Stomach (tissue), 9 donors: ENCODE measurements around the gene C10orf90. TPM values are rescaled to one million over a fixed set of nuclear protein-coding genes. Genes with fewer than 3 reads are reported as not detected.

Source experiments
- DNase-seq, 2 donors: peaks; one replicate each; pipeline versions ENCODE4 v3.0.0 to v3.0.0-alpha.2; 2013 to 2019
- H3K27ac ChIP-seq, 5 donors: fragments of 200-600 bp in 4 of 5; sonication (generic) in 4 of 5; one replicate each; pipeline ENCODE4 v1.5.1; 2013 to 2019; ENCODE audit warnings: mild to moderate bottlenecking in 1 of 5, moderate library complexity in 1 of 5
- H3K27me3 ChIP-seq, 3 donors: fragments of 200-600 bp; sonication (generic); one replicate each; pipeline ENCODE4 v1.5.1; 2017 to 2019; ENCODE audit warnings: mixed run types in 1 of 3
- H3K36me3 ChIP-seq, 4 donors: fragments of 200-600 bp; sonication (generic); 1 replicate in 3 of 4; 2 replicates in 1 of 4; pipeline ENCODE4 v1.5.1; 2016 to 2019
- H3K4me1 ChIP-seq, 4 donors: fragments of 200-600 bp; sonication (generic); one replicate each; pipeline ENCODE4 v1.5.1; 2016 to 2019
- H3K4me3 ChIP-seq, 4 donors: fragments of 200-600 bp; sonication (generic) in 3 of 4; one replicate each; pipeline ENCODE4 v1.5.1; 2016 to 2019; ENCODE audit warnings: mild to moderate bottlenecking in 1 of 4
- H3K9me3 ChIP-seq, 4 donors: fragments of 200-600 bp; sonication (generic); one replicate each; pipeline ENCODE4 v1.5.1; 2016 to 2019
- EP300 ChIP-seq: sonication (generic); formaldehyde crosslinking; IDR thresholded peaks from one replicate; pipeline ENCODE4 v1.6.1; 2017; ENCODE audit warnings: antibody characterized with exemption
- POLR2A ChIP-seq, 4 donors: fragments of 450-650 bp; IDR thresholded peaks; one replicate each; pipeline ENCODE4 v1.6.1; 2016; ENCODE audit warnings: antibody characterized with exemption in 4 of 4, control low read depth in 2 of 4, mild to moderate bottlenecking in 1 of 4, moderate library complexity in 1 of 4
- POLR2AphosphoS5 ChIP-seq, 3 donors: sonication (generic); formaldehyde crosslinking; IDR thresholded peaks; one replicate each; pipeline ENCODE4 v1.6.1; 2016; ENCODE audit warnings: antibody characterized with exemption in 3 of 3
- WGBS, 5 donors: extraction: QIAGEN DNeasy Blood & Tissue Kit in 3 of 5; methylation state at CpG; one replicate each; pipeline versions ENCODE4 v1.1.5 to v1.1.7; 2013 to 2018; 5-methylcytosine and 5-hydroxymethylcytosine counted together
- intact Hi-C: fragments of 100-400 bp; cut with DNase I; formaldehyde crosslinking; loops from one replicate; pipeline ENCODE4 v1.15.1; 2023; ENCODE audit warnings: low total_unique reads
- polyA plus RNA-seq, 3 donors: library from polyadenylated mRNA; stranded (reverse); fragments of 200-250 nt; gene quantifications; one replicate each; pipeline ENCODE4 v1.2.3, GENCODE V29; 2013
- total RNA-seq, 5 donors: library from RNA; depleted of rRNA; stranded (reverse); fragments of >200 nt; gene quantifications; one replicate each; pipeline versions ENCODE4 v1.1.0 to v1.2.3, GENCODE V29; 2014 to 2016
- TF ChIP-seq, protein P1 (sequence below), 7 experiments: fragments of 450-650 bp in 4 of 7; fragments of 200-600 bp in 3 of 7; sonication (generic) in 3 of 7; IDR thresholded peaks; one replicate each; pipeline ENCODE4 v1.5.1; 2016 to 2019; ENCODE audit warnings: antibody characterized with exemption in 7 of 7, control low read depth in 2 of 7, mild to moderate bottlenecking in 1 of 7
- donor health status: healthy with polysubstance abuse.
- donor health status: Bipolar disorder and iron deficiency.
- donor health status: healthy.

C10orf90 gene
- total and polyA plus RNA-seq, 8 donors = not detected

DNA sequence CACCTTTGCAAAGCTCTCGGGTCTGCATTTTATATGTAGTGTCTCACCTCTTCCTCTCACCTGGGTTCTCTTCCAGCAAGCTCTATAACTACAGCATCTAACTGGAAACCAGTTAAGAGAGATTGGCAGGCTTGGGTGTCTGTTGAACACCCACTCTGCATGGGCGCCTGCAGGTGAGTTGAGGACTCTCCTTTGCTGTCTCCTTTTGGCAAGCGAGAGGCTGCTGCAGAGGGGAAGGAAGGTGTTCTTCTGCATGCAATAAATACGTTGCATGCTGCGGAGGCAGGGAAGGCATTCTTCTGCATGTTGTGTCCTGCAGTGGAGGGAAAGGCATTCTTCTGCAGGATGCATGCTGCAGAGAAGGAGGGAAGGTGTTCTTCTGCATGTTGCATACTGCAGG, 200.8 kb downstream of the C10orf90 start:
- intact Hi-C loops = no loop called here
- Histone ChIP-seq H3K9me3 (no peaks in the 10 kb centered on the region), H3K4me3 (no peak overlapping the region), H3K27me3 (peaks cover 0 to 7% (median 0%) of the 10 kb centered on the region in 3 donors), H3K36me3 (no peaks in the 10 kb centered on the region), H3K27ac (no peak overlapping the region), H3K4me1 (no peaks in the 10 kb centered on the region)
- DNase-seq = no peak
- no peak for TF ChIP-seq POLR2AphosphoS5 (IDR thresholded peaks at IDR 0.05)
- TF ChIP-seq POLR2A (IDR thresholded peaks at IDR 0.05) = no peak
- TF ChIP-seq, protein P1, sequence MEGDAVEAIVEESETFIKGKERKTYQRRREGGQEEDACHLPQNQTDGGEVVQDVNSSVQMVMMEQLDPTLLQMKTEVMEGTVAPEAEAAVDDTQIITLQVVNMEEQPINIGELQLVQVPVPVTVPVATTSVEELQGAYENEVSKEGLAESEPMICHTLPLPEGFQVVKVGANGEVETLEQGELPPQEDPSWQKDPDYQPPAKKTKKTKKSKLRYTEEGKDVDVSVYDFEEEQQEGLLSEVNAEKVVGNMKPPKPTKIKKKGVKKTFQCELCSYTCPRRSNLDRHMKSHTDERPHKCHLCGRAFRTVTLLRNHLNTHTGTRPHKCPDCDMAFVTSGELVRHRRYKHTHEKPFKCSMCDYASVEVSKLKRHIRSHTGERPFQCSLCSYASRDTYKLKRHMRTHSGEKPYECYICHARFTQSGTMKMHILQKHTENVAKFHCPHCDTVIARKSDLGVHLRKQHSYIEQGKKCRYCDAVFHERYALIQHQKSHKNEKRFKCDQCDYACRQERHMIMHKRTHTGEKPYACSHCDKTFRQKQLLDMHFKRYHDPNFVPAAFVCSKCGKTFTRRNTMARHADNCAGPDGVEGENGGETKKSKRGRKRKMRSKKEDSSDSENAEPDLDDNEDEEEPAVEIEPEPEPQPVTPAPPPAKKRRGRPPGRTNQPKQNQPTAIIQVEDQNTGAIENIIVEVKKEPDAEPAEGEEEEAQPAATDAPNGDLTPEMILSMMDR (IDR thresholded peaks at IDR 0.05) = no peak
- no peak for TF ChIP-seq EP300
- WGBS, 5 donors = 81 to 87% (median 87%) methylated on average over 5 of the region's 5 CpGs

DNA sequence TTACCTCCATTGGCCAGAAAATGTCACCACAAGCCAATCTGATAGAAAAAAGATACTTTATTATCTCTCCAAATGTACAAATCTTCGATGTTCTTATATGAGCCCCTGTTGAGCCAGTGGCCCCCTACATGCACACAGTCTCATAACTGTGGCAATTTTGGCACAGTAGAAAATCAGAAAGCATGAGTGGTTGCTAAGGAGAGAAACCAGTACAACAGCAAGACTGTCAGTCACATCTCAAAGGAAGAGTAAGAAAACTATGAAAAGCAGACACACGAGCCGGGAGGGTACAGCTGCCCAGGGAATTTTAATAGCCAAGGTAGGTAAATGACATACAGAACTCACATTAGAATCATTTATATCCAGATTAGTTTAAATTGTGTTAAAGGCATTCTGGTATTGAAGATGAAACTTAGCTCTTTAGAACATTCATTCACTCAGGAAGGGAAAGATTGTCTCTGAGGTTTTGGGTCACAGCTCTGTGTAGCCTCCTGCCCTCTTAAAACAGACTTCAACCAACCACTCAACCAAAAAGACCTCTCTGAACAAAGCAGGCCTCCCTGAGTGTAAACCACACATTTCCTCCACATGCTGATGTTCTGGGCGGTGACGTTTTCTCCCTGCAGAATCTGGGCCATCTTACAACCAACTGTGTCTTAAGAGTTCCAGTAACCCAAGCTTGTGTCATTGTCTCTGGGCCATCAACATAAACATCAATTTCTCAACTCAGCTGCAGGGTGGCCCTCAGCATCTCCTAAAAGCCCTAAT, 201.4 kb downstream of the C10orf90 start:
- DNase-seq = peak in 1 of 2 donors; percentile 24
- H3K4me3 ChIP-seq = no peak overlapping the region
- WGBS, 5 donors = 71 to 79% (median 73%) methylated on average over 5 of the region's 5 CpGs
- H3K27me3 ChIP-seq = peaks cover 0 to 7% (median 0%) of the 10 kb centered on the region in 3 donors
- no peak for TF ChIP-seq EP300
- TF ChIP-seq, protein P1 (IDR thresholded peaks at IDR 0.05) = no peak
- no peak for TF ChIP-seq POLR2A (IDR thresholded peaks at IDR 0.05)
- TF ChIP-seq POLR2AphosphoS5 (IDR thresholded peaks at IDR 0.05) = no peak
- no peaks in the 10 kb centered on the region for H3K9me3 ChIP-seq
- H3K27ac ChIP-seq = no peak overlapping the region
- intact Hi-C loops = no loop called here
- no peaks in the 10 kb centered on the region for H3K36me3 ChIP-seq
- no peaks in the 10 kb centered on the region for H3K4me1 ChIP-seq

DNA sequence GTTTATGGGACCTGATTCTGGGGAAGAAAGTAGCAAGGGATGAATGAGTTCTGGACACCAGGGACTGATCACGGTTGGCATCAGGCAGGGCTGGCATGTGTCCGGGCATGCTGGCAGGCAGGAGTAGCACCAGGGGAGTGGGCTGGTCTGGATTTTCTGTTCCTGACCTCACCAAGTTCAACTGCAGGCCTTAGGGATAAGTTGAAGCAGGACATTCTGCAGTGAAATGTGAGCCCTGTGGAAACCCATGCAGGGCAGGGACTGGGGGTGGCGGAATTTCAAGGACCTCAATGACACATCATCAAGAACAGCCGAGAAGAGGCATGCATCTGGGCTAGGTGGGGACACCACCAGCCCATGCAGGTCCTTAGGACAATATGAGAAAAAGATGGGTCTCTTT, 202.0 kb downstream of the C10orf90 start:
- no peak for DNase-seq
- H3K9me3 ChIP-seq = no peaks in the 10 kb centered on the region
- H3K36me3 ChIP-seq = no peaks in the 10 kb centered on the region
- no peak for TF ChIP-seq EP300
- no peak for TF ChIP-seq POLR2AphosphoS5 (IDR thresholded peaks at IDR 0.05)
- TF ChIP-seq POLR2A (IDR thresholded peaks at IDR 0.05) = no peak
- TF ChIP-seq, protein P1 (IDR thresholded peaks at IDR 0.05) = no peak
- no peak overlapping the region for H3K27ac ChIP-seq
- intact Hi-C loops = no loop called here
- H3K4me1 ChIP-seq = no peaks in the 10 kb centered on the region
- peaks cover 0 to 7% (median 0%) of the 10 kb centered on the region in 3 donors for H3K27me3 ChIP-seq
- H3K4me3 ChIP-seq = no peak overlapping the region
- WGBS, 5 donors = 83 to 93% (median 88%) methylated on average over 4 of the region's 4 CpGs

DNA sequence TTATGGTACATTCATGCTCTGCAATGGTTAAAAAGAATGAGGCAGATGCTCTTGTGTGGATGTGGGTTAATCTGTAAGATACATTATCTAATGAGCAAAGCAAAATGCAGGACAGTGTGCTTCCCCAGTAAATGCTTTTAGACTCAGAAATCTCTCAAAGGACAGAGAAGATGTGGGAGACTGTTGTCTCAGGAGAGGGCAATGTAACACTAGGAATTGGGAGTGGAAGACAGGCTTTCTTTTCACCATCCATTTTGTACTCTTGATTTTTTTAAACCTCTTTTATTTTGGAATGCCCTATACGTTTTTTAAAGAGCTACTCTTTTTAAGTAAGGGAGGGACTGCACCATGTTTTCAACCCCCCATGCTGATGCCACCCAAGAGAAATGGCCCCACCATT, 204.7 kb downstream of the C10orf90 start:
- no peak for DNase-seq
- Histone ChIP-seq H3K9me3 (no peaks in the 10 kb centered on the region), H3K4me3 (no peak overlapping the region), H3K4me1 (no peaks in the 10 kb centered on the region), H3K27me3 (peaks cover 0 to 3% (median 0%) of the 10 kb centered on the region in 3 donors), H3K36me3 (no peaks in the 10 kb centered on the region), H3K27ac (no peak overlapping the region)
- intact Hi-C loops = no loop called here
- WGBS, 5 donors = 15 to 44% (median 25%) methylated on average over 1 of the region's 1 CpG
- no peak for TF ChIP-seq POLR2A (IDR thresholded peaks at IDR 0.05)
- no peak for TF ChIP-seq EP300
- no peak for TF ChIP-seq POLR2AphosphoS5 (IDR thresholded peaks at IDR 0.05)
- TF ChIP-seq, protein P1 (IDR thresholded peaks at IDR 0.05) = no peak
